Suprapubic skin (tissue), 4 donors: ENCODE results near the gene MISP. TPM values are rescaled to one million over a fixed set of nuclear protein-coding genes. Genes with fewer than 3 reads are reported as not detected.

Experiments
- DNase-seq, 2 donors: peaks; one replicate each; pipeline ENCODE4 v3.0.0-alpha.2; 2019; ENCODE audit warnings: low spot score in 2 of 2
- H3K27ac ChIP-seq: fragments of 200-600 bp; sonication (generic); one replicate; pipeline ENCODE4 v1.5.1; 2019
- H3K27me3 ChIP-seq: fragments of 200-600 bp; sonication (generic); one replicate; pipeline ENCODE4 v1.5.1; 2019
- H3K36me3 ChIP-seq: fragments of 200-600 bp; sonication (generic); one replicate; pipeline ENCODE4 v1.5.1; 2019
- H3K4me1 ChIP-seq: fragments of 200-600 bp; sonication (generic); one replicate; pipeline ENCODE4 v1.5.1; 2019
- H3K4me3 ChIP-seq: fragments of 200-600 bp; sonication (generic); one replicate; pipeline ENCODE4 v1.5.1; 2019; ENCODE audit warnings: mild to moderate bottlenecking
- H3K9me3 ChIP-seq: fragments of 200-600 bp; sonication (generic); one replicate; pipeline ENCODE4 v1.5.1; 2019
- CTCF ChIP-seq, 2 donors: fragments of 200-600 bp in 1 of 2; fragments of 450-650 bp in 1 of 2; sonication (generic) in 1 of 2; IDR thresholded peaks; one replicate each; pipeline ENCODE4 v1.5.1; 2016 to 2019; ENCODE audit warnings: antibody characterized with exemption in 2 of 2, mild to moderate bottlenecking in 1 of 2, moderate library complexity in 1 of 2
- EP300 ChIP-seq: sonication (generic); formaldehyde crosslinking; IDR thresholded peaks from one replicate; pipeline ENCODE4 v1.6.1; 2017; ENCODE audit warnings: antibody characterized with exemption
- POLR2A ChIP-seq, 2 donors: fragments of 450-650 bp; IDR thresholded peaks; one replicate each; pipeline ENCODE4 v1.6.1; 2017; ENCODE audit warnings: antibody characterized with exemption in 2 of 2, mild to moderate bottlenecking in 2 of 2, moderate library complexity in 2 of 2
- POLR2AphosphoS5 ChIP-seq, 3 donors: sonication (generic); formaldehyde crosslinking; IDR thresholded peaks; one replicate each; pipeline ENCODE4 v1.6.1; 2017; ENCODE audit warnings: antibody characterized with exemption in 3 of 3
- WGBS: methylation state at CpG from one replicate; pipeline ENCODE4 v1.1.5; 2018; 5-methylcytosine and 5-hydroxymethylcytosine counted together
- total RNA-seq, 4 donors: library from RNA; depleted of rRNA; stranded (reverse); fragments of >200 nt; gene quantifications; one replicate each; pipeline ENCODE4 v1.1.0, GENCODE V29; 2016

The MISP gene
- total RNA-seq, 4 donors from 2014 or later = 0.60 to 6.5 (median 2.0) TPM; not detected in 1

- TF ChIP-seq POLR2A (IDR thresholded peaks at IDR 0.05) (no peak), EP300 (no peak), CTCF (IDR thresholded peaks at IDR 0.05) (no peak), POLR2AphosphoS5 (IDR thresholded peaks at IDR 0.05) (no peak)
- peaks cover 28% of the 10 kb centered on the region for H3K4me1 ChIP-seq
- 92% methylated on average over 3 of the region's 3 CpGs for WGBS
- peaks cover 4% of the 10 kb centered on the region for H3K36me3 ChIP-seq
- no peak overlapping the region for H3K27ac ChIP-seq
- no peak for DNase-seq
- H3K27me3 ChIP-seq = peaks cover 5% of the 10 kb centered on the region
- H3K4me3 ChIP-seq = no peak overlapping the region
- H3K9me3 ChIP-seq = no peaks in the 10 kb centered on the region
These were observed 35.6 kb upstream of the MISP start for GRCh38 chr19:715347-715746.

- peaks cover 27% of the 10 kb centered on the region for H3K4me1 ChIP-seq
- TF ChIP-seq CTCF (IDR thresholded peaks at IDR 0.05) = no peak
- TF ChIP-seq POLR2A (IDR thresholded peaks at IDR 0.05) = no peak
- TF ChIP-seq EP300 = no peak
- no peak for TF ChIP-seq POLR2AphosphoS5 (IDR thresholded peaks at IDR 0.05)
- H3K4me3 ChIP-seq = no peak overlapping the region
- no peak for DNase-seq
- H3K27me3 ChIP-seq = peaks cover 5% of the 10 kb centered on the region
- H3K36me3 ChIP-seq = peaks cover 4% of the 10 kb centered on the region
- H3K27ac ChIP-seq = peak overlapping the region; percentile 79
- H3K9me3 ChIP-seq = no peaks in the 10 kb centered on the region
- WGBS = 65% methylated on average over 9 of the region's 23 CpGs
These were observed 32.5 kb upstream of the MISP start for GRCh38 chr19:718251-718951.

GRCh38 chr19:718991-719512 is 31.9 kb upstream of the MISP start:
- peak; percentile 88 to 90 for DNase-seq

GRCh38 chr19:719636-720344 is 31.1 kb upstream of the MISP start:
- no peak for DNase-seq
- H3K9me3 ChIP-seq = no peaks in the 10 kb centered on the region
- WGBS = 71% methylated on average over 26 of the region's 79 CpGs
- H3K4me1 ChIP-seq = peaks cover 27% of the 10 kb centered on the region
- no peak overlapping the region for H3K4me3 ChIP-seq
- peaks cover 4% of the 10 kb centered on the region for H3K36me3 ChIP-seq
- TF ChIP-seq EP300 = no peak
- TF ChIP-seq CTCF (IDR thresholded peaks at IDR 0.05) = no peak
- TF ChIP-seq POLR2A (IDR thresholded peaks at IDR 0.05) = no peak
- no peak for TF ChIP-seq POLR2AphosphoS5 (IDR thresholded peaks at IDR 0.05)
- H3K27ac ChIP-seq = peak overlapping the region; percentile 79
- peaks cover 5% of the 10 kb centered on the region for H3K27me3 ChIP-seq

More at GRCh38 chr19:718991-719512, 31.9 kb upstream of the MISP start:
- Histone ChIP-seq H3K27ac (peak overlapping the region; percentile 79), H3K9me3 (no peaks in the 10 kb centered on the region), H3K36me3 (peaks cover 4% of the 10 kb centered on the region), H3K27me3 (peaks cover 5% of the 10 kb centered on the region), H3K4me3 (no peak overlapping the region), H3K4me1 (peaks cover 27% of the 10 kb centered on the region)
- TF ChIP-seq CTCF (IDR thresholded peaks at IDR 0.05) = no peak
- no peak for TF ChIP-seq POLR2A (IDR thresholded peaks at IDR 0.05)
- no peak for TF ChIP-seq POLR2AphosphoS5 (IDR thresholded peaks at IDR 0.05)
- TF ChIP-seq EP300 = no peak
- WGBS = 80% methylated on average over 1 of the region's 54 CpGs
